GM18498 (cell line): ENCODE data around the gene NOC4L.
"Not testable (repeated sequence)": the region's sequence is repeated elsewhere in the genome, so short reads cannot be mapped to it uniquely, and the experiment has no call there.

Experiments used
- ATAC-seq: cut with Tn5 transposase; IDR thresholded peaks from one replicate; pipeline ENCODE4 v1.9.1; 2021; ENCODE audit warnings: mild to moderate bottlenecking, moderate library complexity; ENCODE audit not compliant: unreplicated experiment

Gene NOC4L

DNA sequence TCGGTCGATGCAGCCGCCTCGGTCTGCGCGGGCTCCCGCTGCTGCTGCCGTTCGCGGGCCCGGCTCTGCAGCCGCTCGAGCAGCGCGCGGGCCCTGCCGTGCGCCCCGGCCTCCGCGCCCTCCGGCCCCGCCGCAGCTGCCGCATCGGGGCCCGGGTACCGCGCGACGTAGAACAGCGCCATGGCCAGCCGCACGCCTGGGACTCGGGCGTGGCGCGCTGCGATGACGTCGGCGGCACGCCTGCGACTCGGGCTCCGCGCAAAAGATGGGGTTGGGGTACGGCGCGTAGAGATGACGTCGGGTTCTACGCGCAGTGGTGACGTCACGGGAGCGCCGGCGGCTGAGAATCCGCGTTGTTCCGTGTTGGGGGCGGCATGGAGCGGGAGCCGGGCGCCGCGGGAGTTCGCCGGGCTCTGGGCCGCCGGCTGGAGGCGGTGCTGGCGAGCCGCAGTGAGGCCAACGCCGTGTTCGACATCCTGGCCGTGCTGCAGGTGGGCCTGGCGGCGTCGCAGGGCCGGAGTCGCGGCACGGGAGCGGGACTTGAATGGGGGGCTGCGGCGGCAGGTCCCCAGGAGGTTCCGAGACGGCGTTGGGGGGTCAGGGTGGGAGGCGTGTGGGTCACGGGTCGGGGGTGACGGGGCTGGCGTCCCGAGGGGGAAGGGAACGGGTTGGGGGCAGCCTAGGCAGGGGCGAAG, at the start of gene NOC4L, which contains the start of gene DDX51:
Gene NOC4L (plus strand): TSS at position 343 of the 695 bp plus-strand sequence. CDS start 32 bp downstream, at position 375.
Gene DDX51 (minus strand): TSS at position 205 of the 695 bp plus-strand sequence. CDS start 23 bp downstream, at position 182.
- peak; percentile 87 for ATAC-seq

GRCh38 chr12:132095520-132096409, 48.5 kb upstream of the NOC4L start:
- no peak for ATAC-seq

DNA sequence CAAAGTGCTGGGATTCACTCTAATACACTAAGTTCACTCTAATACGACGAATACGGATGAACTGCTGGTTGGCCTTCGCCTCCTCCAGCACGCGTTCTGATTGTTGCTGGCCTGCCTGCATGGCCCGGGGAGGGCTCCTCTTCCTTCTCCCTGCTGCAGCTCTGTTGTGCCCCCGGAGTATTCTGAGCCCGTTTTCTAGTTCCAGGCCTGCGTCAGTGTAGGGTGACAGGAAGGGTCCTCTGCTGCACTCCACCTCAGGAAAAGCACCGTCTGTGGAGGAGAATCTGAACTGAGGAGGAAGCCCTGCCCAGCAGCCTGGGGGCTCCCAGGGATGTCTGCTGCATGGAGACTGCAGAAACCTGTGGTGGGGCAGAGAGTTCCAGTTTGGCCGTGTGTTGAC, 44.5 kb upstream of the NOC4L start:
- ATAC-seq, result no peak

DNA sequence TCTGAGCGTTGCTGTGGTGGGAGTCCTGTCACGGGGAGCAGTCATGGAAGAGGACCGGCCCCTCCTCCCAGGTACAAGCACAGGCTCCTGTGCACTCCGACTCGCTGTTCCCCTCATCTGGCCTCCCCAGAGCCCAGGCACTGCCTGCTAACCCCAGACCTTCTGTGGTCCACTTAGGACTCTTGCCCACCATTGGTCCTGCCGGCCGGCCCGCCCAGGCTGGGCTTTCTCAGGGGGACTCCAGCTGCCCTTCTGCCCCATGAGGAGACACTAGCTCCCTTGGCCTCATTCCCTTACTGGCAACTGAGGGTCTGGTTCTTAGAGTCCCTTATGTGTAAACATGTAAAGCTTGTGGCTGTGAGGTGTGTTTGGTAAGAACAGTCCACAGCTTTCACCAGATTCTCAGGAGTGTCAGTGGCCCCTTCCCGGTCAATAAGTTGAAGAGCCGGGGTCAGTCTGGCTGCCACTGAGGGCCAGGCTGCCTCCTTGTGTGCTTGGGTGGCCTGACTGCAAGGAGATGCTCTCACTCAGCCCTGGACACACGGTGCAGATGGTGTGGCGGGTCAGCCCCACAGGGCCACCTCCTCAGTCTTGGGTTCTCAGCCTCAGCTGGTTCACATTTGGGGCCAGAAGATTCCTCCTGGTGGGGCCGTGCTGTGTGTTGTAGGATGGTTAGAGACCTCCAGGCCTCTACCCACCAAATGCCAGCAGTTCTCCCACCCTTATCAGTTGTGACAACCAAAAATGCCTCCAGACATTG, 43.8 kb upstream of the NOC4L start:
- no peak for ATAC-seq

DNA sequence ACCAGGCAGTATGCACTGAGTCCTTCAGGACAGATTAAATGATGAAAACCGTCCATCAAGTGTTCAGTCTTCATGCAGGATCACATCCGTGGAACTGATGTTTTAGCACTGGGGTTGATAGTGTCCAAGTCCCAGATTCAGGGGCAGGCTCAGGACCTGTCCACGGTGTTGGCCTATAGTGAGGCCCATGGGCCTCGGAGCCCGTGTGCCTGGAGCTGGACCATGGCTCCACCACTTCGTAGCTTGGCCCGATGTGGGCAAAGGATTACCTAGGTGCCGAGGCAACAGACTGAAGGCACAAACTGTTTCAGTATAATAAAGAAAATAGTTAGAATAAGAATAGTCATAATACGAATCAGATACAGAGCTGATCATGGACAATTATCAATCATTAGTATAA, 42.0 kb upstream of the NOC4L start:
- no peak for ATAC-seq

DNA sequence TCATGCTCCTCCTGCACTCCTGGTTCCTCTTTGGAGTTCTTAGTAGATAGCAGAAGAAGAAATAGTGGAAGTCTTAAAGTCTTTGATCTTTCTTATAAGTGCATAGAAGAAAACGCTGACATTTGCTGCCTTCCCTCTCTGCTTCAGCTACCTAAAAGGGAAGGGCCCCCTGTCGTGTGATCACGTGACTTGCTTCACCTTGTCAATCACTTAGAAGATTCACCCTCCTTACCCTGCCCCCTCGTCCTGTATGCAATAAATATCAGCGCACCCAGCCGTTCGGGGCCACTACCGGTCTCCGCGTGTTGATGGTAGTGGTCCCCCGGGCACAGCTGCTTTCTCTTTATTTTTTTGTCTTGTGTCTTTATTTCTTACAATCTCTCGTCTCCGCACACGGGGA, 41.2 kb upstream of the NOC4L start:
- not testable (repeated sequence) for ATAC-seq

DNA sequence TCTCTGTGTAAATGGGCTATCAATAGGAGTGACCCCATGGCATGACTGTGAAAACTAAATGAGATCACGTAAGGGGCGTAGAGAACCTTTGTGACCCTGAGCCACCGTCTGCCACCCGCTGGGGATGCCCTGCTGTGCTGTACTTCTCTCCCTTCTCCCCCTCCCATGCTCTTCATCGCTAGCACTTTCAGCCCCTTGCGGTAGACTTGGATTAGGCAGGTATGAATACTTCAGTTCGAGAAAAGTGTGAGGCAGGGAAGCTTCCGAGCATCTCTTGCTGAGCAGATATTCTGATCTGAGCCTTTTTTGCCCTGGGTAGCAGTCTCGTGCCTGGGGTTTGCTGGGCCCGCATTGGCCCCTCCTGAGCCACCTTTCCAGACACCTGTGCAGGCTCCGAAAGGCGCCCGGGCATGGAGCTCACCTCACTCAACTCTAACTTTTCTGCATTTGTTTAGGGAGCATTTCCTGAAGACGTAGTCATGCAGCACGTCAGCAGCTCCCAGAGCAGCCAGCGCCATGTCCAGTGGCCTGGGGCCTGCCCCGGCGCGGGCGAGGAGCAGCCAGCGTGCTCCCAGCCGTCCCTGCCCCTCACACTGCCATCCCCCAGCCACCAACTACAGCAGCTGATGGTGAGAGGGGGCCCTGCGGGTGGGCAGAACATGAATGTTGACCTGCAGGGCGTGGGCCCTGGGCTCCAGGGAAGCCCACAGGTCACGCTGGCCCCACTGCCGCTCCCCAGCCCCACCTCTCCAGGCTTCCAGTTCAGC, 40.5 kb upstream of the NOC4L start:
- no peak for ATAC-seq

DNA sequence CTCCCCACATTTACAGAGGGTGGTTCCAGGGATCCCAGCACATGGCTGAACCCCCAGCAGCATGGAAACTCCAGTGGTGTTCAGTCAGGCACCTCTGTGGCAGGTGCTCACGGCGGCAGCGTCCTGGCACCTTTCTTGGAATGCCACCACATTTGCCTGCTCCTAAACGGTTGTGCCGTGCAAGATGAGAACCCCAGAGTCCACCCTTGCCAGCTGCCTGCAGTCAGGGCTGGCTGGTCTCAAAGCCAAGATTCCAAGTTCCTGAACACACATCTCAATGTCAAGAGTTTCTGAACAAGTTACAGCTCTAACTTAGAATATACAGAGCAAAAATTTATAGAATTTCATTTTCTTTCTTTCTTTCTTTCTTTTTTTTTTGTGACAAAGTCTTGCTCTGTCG, 38.8 kb upstream of the NOC4L start:
- ATAC-seq, result no peak

- no peak for ATAC-seq
These were observed 37.3 kb upstream of the NOC4L start for GRCh38 chr12:132106921-132107320.

GRCh38 chr12:132108211-132108832, 35.9 kb upstream of the NOC4L start:
- ATAC-seq, result no peak

DNA sequence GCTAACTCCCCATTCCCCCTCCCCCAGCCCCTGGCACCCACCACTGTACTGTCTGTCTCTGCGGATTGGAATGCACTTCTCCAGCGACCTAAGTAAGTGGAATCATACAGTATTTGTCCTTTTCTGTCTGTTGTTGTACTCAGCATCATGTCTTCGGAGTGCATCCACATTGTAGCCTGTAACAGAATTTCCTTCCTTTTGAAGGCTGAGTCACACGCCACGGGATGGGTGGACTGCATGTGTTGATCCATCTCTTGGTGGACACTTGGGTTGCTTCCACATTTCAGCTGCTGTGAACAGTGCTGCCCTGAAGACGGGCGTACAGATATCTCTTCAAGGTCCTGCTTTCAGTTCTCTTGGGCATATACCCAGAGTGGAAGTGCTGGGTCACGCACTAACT, 34.5 kb upstream of the NOC4L start:
- no peak for ATAC-seq

DNA sequence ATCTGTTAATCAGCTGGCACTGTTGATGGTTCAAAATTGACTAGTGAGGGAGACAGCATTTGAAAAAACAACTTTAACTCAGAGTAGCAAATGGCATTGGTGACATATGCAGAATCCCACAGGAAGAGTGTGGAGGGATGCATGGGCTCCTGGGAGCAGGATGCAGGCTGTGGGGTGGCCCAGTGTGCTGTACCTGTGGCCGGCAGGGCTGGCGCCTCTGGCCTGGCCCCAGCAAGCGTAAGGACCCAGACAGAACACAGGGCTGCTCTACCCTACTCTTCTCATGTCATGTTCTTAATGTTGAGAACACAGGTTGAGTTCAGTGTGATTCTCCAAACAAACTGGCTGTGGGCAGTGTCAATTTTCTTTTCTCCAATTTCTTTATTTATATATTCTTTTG, 33.6 kb upstream of the NOC4L start:
- ATAC-seq, result no peak

- ATAC-seq, result no peak
These were observed 32.5 kb upstream of the NOC4L start for GRCh38 chr12:132111654-132112304.

- no peak for ATAC-seq
These were observed 29.6 kb upstream of the NOC4L start for GRCh38 chr12:132114667-132115066.

DNA sequence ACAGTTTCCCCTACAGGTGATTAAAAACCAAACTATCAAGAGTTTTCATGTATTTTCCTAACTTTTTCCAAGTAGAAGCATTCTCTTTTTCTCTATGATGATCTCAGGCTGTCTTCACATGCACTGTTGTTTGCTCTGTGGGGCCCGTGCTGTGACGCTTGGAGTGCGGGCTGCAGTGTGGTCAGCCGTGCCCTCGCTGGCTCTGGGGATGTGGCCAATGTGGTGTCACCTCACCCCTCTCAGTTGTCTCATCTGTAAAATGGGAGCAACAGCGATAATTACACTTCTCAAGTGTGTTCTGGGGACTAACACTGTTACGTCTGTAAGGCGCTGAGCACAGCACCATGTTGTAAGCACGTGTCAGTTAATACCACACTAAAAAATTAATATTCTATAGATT, 28.8 kb upstream of the NOC4L start:
- ATAC-seq, result no peak

DNA sequence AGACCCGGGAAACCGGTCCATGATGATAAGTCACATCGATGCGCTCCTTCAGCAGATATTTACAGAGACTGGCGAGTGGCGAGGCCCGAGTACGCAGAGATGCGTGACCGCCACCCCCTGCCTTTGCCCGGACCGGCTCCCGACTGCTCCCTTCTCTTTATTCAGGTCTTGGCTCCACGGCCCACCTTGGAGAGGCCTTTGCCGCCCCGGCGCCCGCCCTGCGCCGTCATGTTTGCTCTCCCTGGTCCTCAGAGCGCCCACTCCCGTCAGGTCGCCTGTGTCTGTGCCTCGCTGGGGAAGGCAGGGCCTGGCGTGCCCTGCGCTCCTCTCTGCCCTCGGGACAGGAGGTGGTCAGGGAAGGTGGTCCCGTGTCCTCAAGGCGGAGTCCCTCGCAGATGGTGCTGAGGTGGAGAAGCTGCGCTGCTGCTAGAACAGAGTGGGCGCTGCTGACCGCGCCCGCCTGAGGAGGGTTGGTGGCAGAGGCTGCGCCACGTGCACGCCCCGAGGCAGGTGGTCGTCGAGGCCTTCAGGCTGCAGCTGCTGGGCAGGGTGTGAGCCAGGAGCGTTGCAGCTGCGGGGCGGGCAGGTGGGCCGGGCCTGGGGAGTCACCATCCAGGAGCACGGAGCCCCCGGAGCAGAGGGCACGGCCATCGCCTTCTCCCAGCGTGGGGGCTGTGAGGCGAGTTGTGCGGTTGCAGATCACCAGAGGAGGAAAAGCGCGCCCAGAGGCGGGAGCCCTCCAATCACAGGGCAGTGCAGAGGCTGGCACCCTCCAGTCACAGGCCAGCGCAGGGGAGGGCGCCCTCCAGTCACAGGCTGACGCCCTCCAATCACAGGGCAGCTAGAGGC, 27.3 kb upstream of the NOC4L start:
- no peak for ATAC-seq

DNA sequence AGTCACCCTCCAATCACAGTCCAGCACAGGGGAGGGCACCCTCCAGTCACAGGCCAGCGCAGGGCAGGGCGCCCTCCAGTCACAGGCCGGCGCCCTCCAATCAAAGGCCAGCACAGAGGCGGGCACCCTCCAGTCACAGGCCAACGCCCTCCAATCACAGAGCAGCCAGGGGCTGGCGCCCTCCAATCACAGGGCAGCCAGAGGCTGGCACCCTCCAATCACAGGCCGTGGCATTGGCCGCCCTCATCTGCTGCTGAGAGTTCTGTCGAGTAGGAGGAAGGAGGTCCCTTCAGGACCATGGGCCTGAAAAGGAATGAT, 26.7 kb upstream of the NOC4L start:
- no peak for ATAC-seq

- no peak for ATAC-seq
These were observed 25.4 kb upstream of the NOC4L start for GRCh38 chr12:132118876-132119275.

DNA sequence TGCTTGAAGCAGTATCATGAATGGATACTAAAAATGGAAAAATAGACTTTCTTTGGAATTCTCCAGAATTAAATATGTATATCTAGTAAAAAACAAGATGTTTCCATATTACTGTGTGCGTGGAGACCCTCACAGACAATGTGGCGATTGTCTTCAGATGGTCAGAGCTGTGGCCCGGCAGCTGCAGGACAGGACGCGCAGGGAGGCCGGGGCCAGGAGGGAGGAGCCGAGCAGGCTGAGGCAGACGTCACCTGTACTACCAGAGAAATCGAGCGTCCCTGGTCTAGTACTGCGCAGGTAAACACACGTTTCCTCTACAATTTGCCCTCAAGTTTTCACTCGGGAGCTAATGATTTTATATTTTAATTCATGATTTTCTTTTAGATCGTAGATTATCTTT, 23.0 kb upstream of the NOC4L start:
- ATAC-seq, result no peak
